ENCODE results near the gene SSRP1. TPM values are rescaled to one million over a fixed set of nuclear protein-coding genes. Genes with fewer than 3 reads are reported as not detected.

SSRP1 gene
- total RNA-seq, 1 experiment from 2014 or later = 399 TPM

- no peaks in the 10 kb centered on the region for H3K27me3 ChIP-seq (replicated peaks; ENCODE audit: insufficient read depth, low read depth, low read length, poor library complexity)
- no TSS peak for BruUV-seq (replicated peaks)
- H3K4me3 ChIP-seq (ENCODE audit: low read depth, low read length, poor library complexity, severe bottlenecking) = no peak overlapping the region
- intact Hi-C loops (cut with micrococcal nuclease; ENCODE audit: unreplicated experiment) = no loop called here
- ChIA-PET POLR2A (ENCODE audit: low non-redundant PET) (no interaction called here), CTCF (no interaction called here)
- DNase-seq (ENCODE audit: low spot score) = no peak
- TF ChIP-seq EZH2 (IDR thresholded peaks at IDR 0.05; ENCODE audit: borderline replicate concordance, low read depth, low read length, poor library complexity, severe bottlenecking) (no peak), CTCF (conservative IDR thresholded peaks at IDR 0.05; ENCODE audit: low read depth, low read length) (no peak)
- no peaks in the 10 kb centered on the region for H3K9me3 ChIP-seq (ENCODE audit: low read depth, low read length, poor library complexity, severe bottlenecking)
- H3K27ac ChIP-seq (ENCODE audit: low read depth, low read length, poor library complexity, severe bottlenecking) = no peak overlapping the region
- H3K4me1 ChIP-seq (ENCODE audit: insufficient read depth, low read length, poor library complexity, severe bottlenecking) = no peaks in the 10 kb centered on the region
- H3K36me3 ChIP-seq (ENCODE audit: insufficient read depth, low read length, poor library complexity, severe bottlenecking) = no peaks in the 10 kb centered on the region
Measured at GRCh38 chr11:57368106-57368844, 32.6 kb upstream of the SSRP1 start.

- intact Hi-C loops (cut with micrococcal nuclease; ENCODE audit: unreplicated experiment) = no loop called here
- POLR2A ChIA-PET (ENCODE audit: low non-redundant PET) = interaction anchor here (0.6 kb wide), 1 partner anchor 343 kb away, joined by 5 read pairs; no protein-coding TSS in a partner anchor
Measured at GRCh38 chr11:57364851-57365660, 29.4 kb upstream of the SSRP1 start.

More at GRCh38 chr11:57364851-57365660, 29.4 kb upstream of the SSRP1 start:
- Histone ChIP-seq H3K4me1 (ENCODE audit: insufficient read depth, low read length, poor library complexity, severe bottlenecking) (no peaks in the 10 kb centered on the region), H3K4me3 (ENCODE audit: low read depth, low read length, poor library complexity, severe bottlenecking) (no peak overlapping the region), H3K27ac (ENCODE audit: low read depth, low read length, poor library complexity, severe bottlenecking) (no peak overlapping the region), H3K36me3 (ENCODE audit: insufficient read depth, low read length, poor library complexity, severe bottlenecking) (no peaks in the 10 kb centered on the region), H3K9me3 (ENCODE audit: low read depth, low read length, poor library complexity, severe bottlenecking) (no peaks in the 10 kb centered on the region), H3K27me3 (replicated peaks; ENCODE audit: insufficient read depth, low read depth, low read length, poor library complexity) (peaks cover 3% of the 10 kb centered on the region)
- CTCF ChIA-PET = no interaction called here
- no peak for TF ChIP-seq CTCF (conservative IDR thresholded peaks at IDR 0.05; ENCODE audit: low read depth, low read length)
- no peak for TF ChIP-seq EZH2 (IDR thresholded peaks at IDR 0.05; ENCODE audit: borderline replicate concordance, low read depth, low read length, poor library complexity, severe bottlenecking)
- BruUV-seq (replicated peaks) = no TSS peak
- DNase-seq (ENCODE audit: low spot score) = no peak

All from A673 (cell line).